Body of pancreas (tissue), 4 donors: Measurements from ENCODE around the gene CPEB4. TPM values are rescaled to one million over a fixed set of nuclear protein-coding genes. Genes with fewer than 3 reads are reported as not detected.

ENCODE experiments used
- ATAC-seq: fragments of 150-250 bp; one replicate; pipeline ENCODE4 v1.9.1; 2016
- DNase-seq, 4 donors: peaks; one replicate each; pipeline ENCODE4 v3.0.0-alpha.2; 2019
- H3K27ac ChIP-seq, 4 donors: fragments of 200-600 bp; sonication (generic); 1 replicate in 3 of 4; 2 replicates in 1 of 4; pipeline versions ENCODE4 v1.5.1 to v1.6.1; 2016 to 2019; ENCODE audit warnings: mild to moderate bottlenecking in 1 of 4, mixed read lengths in 1 of 4, moderate library complexity in 1 of 4
- H3K27me3 ChIP-seq, 2 donors: fragments of 200-600 bp; sonication (generic); one replicate each; pipeline ENCODE4 v1.6.0; 2016; ENCODE audit warnings: mild to moderate bottlenecking in 1 of 2
- H3K36me3 ChIP-seq, 2 donors: fragments of 200-600 bp; sonication (generic); replicated peaks in 1 of 2; 2 replicates each; pipeline ENCODE4 v1.5.1; 2016; ENCODE audit warnings: low read depth in 2 of 2; ENCODE audit not compliant: insufficient read depth in 1 of 2
- H3K4me1 ChIP-seq: fragments of 200-600 bp; sonication (generic); one replicate; pipeline ENCODE4 v1.6.0; 2016
- H3K4me3 ChIP-seq, 2 donors: fragments of 200-600 bp; sonication (generic); 1 replicate in 1 of 2; 2 replicates in 1 of 2; pipeline ENCODE4 v1.5.1; 2016 to 2019
- H3K9me3 ChIP-seq, 3 donors: fragments of 200-600 bp; sonication (generic); 1 replicate in 2 of 3; 2 replicates in 1 of 3; pipeline ENCODE4 v1.5.1; 2016
- POLR2A ChIP-seq, 3 donors: fragments of 450-650 bp; IDR thresholded peaks; one replicate each; pipeline ENCODE4 v1.6.1; 2016; ENCODE audit warnings: antibody characterized with exemption in 3 of 3, mild to moderate bottlenecking in 2 of 3
- WGBS, 2 donors: methylation state at CpG; one replicate each; pipeline ENCODE4 v1.1.5; 2017; 5-methylcytosine and 5-hydroxymethylcytosine counted together
- intact Hi-C: fragments of 100-400 bp; cut with DNase I; formaldehyde crosslinking; loops from one replicate; pipeline ENCODE4 v1.15.1; 2023
- total RNA-seq, 2 donors: library from RNA; depleted of rRNA; stranded (reverse); fragments of >200 nt; gene quantifications; one replicate each; pipeline ENCODE4 v1.1.0, GENCODE V29; 2016
- TF ChIP-seq, protein P1 (sequence below), 7 experiments: fragments of 450-650 bp in 4 of 7; fragments of 200-600 bp in 3 of 7; sonication (generic) in 3 of 7; IDR thresholded peaks; one replicate each; pipeline ENCODE4 v1.5.1; 2016 to 2019; ENCODE audit warnings: antibody characterized with exemption in 7 of 7

Gene CPEB4
- total RNA-seq, 2 donors from 2014 or later: 35.3 to 35.6 TPM

GRCh38 chr5:173855162-173855994, 32.8 kb upstream of the CPEB4 start:
- intact Hi-C loops: no loop called here
- DNase-seq: no peak
- Histone ChIP-seq H3K27ac (no peak overlapping the region), H3K9me3 (no peaks in the 10 kb centered on the region), H3K4me1 (peaks cover 24% of the 10 kb centered on the region), H3K4me3 (no peak overlapping the region), H3K36me3 (no peaks in the 10 kb centered on the region), H3K27me3 (no peaks in the 10 kb centered on the region)
- no peak for TF ChIP-seq POLR2A (IDR thresholded peaks at IDR 0.05)
- TF ChIP-seq, protein P1, sequence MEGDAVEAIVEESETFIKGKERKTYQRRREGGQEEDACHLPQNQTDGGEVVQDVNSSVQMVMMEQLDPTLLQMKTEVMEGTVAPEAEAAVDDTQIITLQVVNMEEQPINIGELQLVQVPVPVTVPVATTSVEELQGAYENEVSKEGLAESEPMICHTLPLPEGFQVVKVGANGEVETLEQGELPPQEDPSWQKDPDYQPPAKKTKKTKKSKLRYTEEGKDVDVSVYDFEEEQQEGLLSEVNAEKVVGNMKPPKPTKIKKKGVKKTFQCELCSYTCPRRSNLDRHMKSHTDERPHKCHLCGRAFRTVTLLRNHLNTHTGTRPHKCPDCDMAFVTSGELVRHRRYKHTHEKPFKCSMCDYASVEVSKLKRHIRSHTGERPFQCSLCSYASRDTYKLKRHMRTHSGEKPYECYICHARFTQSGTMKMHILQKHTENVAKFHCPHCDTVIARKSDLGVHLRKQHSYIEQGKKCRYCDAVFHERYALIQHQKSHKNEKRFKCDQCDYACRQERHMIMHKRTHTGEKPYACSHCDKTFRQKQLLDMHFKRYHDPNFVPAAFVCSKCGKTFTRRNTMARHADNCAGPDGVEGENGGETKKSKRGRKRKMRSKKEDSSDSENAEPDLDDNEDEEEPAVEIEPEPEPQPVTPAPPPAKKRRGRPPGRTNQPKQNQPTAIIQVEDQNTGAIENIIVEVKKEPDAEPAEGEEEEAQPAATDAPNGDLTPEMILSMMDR (IDR thresholded peaks at IDR 0.05): no peak
- WGBS, 2 donors: 77 to 85% methylated on average over 11 of the region's 11 CpGs
- ATAC-seq: no peak

GRCh38 chr5:173855995-173856656, 32.0 kb upstream of the CPEB4 start:
- TF ChIP-seq POLR2A (IDR thresholded peaks at IDR 0.05): no peak
- TF ChIP-seq, protein P1 (IDR thresholded peaks at IDR 0.05): no peak
- H3K4me1 ChIP-seq: peaks cover 32% of the 10 kb centered on the region
- no peaks in the 10 kb centered on the region for H3K36me3 ChIP-seq
- no peaks in the 10 kb centered on the region for H3K27me3 ChIP-seq
- 81 to 95% methylated on average over 2 of the region's 2 CpGs for WGBS, 2 donors
- H3K4me3 ChIP-seq: no peak overlapping the region
- intact Hi-C loops: no loop called here
- H3K27ac ChIP-seq: no peak overlapping the region
- no peaks in the 10 kb centered on the region for H3K9me3 ChIP-seq
- ATAC-seq: no peak
- no peak for DNase-seq

DNA sequence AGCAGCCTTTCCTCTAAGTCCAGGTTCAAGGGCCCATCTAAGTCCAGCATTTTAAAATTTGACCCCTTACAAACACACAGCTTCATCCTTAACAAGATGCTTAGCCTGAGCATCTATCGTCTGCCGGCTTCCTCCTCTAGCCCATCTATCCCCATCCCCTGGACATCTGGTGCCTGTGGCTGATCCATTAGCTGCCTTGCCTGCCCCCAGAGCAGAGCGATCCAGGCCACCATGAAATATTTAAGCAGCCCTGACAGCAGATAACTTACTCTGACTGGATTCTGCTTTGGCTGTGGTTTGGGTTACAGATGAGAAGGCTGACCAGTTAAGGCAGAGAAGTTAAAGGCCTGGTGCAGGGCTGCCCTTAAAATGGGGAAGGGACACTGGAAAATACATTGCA, 30.9 kb upstream of the CPEB4 start:
- DNase-seq: no peak
- Histone ChIP-seq H3K4me3 (no peak overlapping the region), H3K36me3 (no peaks in the 10 kb centered on the region), H3K9me3 (no peaks in the 10 kb centered on the region), H3K27ac (no peak overlapping the region), H3K4me1 (peaks cover 39% of the 10 kb centered on the region), H3K27me3 (no peaks in the 10 kb centered on the region)
- TF ChIP-seq POLR2A (IDR thresholded peaks at IDR 0.05): no peak
- TF ChIP-seq, protein P1 (IDR thresholded peaks at IDR 0.05): no peak
- 90 to 100% methylated on average over 3 of the region's 3 CpGs for WGBS, 2 donors
- intact Hi-C loops: no loop called here
- no peak for ATAC-seq

GRCh38 chr5:173858021-173858669, 30.0 kb upstream of the CPEB4 start:
- DNase-seq: no peak
- intact Hi-C loops: no loop called here
- WGBS, 2 donors: 56 to 62% methylated on average over 6 of the region's 6 CpGs
- no peak for TF ChIP-seq POLR2A (IDR thresholded peaks at IDR 0.05)
- TF ChIP-seq, protein P1 (IDR thresholded peaks at IDR 0.05): no peak
- no peak overlapping the region for H3K4me3 ChIP-seq
- H3K4me1 ChIP-seq: peaks cover 39% of the 10 kb centered on the region
- no peaks in the 10 kb centered on the region for H3K9me3 ChIP-seq
- H3K27me3 ChIP-seq: no peaks in the 10 kb centered on the region
- H3K27ac ChIP-seq: no peak overlapping the region
- no peaks in the 10 kb centered on the region for H3K36me3 ChIP-seq
- ATAC-seq: no peak
